GM12878 (cell line): ENCODE results near the gene ADD1. TPM values are rescaled to one million over a fixed set of nuclear protein-coding genes. Genes with fewer than 3 reads are reported as not detected.

Experiments
- ATAC-seq: fragments of 200-7000 bp; cut with Tn5 transposase; 3 replicates; pipeline ENCODE4 v1.9.1; 2020; ENCODE audit warnings: mild to moderate bottlenecking, moderate library complexity
- BruUV-seq: library from RNA; stranded (reverse); fragments of 400-500 nt; replicated peaks from 2 replicates; lab custom pipeline; 2021; lab: Mats Ljungman, UMichigan
- CTCF ChIA-PET: fragments of 300-600 bp; sonication (Branson Sonifier 250); formaldehyde crosslinking; extraction: SDS; loops from one replicate; lab custom pipeline; 2021; ENCODE audit warnings: inconsistent platforms; lab: Yijun Ruan, JAX
- POLR2A ChIA-PET: fragments of 350-600 bp; formaldehyde crosslinking; extraction: SDS; loops from one replicate; lab custom pipeline; 2021; ENCODE audit warnings: inconsistent platforms; lab: Charles Lee
- RAD21 ChIA-PET: fragments of 300-600 bp; sonication (Branson Sonifier 250); formaldehyde crosslinking; loops from one replicate; lab custom pipeline; 2023; ENCODE audit warnings: antibody characterized with exemption; ENCODE audit not compliant: unreplicated experiment; lab: Charles Lee
- SMC1A ChIA-PET: fragments of 300-600 bp; sonication (Branson Sonifier 250); formaldehyde crosslinking; loops from one replicate; lab custom pipeline; 2023; ENCODE audit not compliant: unreplicated experiment, uncharacterized antibody; lab: Charles Lee
- DNase-seq: peaks from one replicate; pipeline ENCODE4 v3.0.0-alpha.2; 2011; ENCODE audit warnings: low read depth, low spot score
- FAIRE-seq: peaks from 3 replicates; lab custom pipeline; 2011; peaks lifted over from hg19 to GRCh38; lab: Jason Lieb, UNC
- H2AFZ ChIP-seq: 2 replicates; pipeline ENCODE4 v1.6.0; 2011; ENCODE audit warnings: low read depth, low read length, control low read depth; ENCODE audit not compliant: control insufficient read depth
- H3K27ac ChIP-seq: 2 replicates; pipeline ENCODE4 v1.5.1; 2011; ENCODE audit warnings: control low read depth; ENCODE audit not compliant: control insufficient read depth, insufficient read depth
- H3K27me3 ChIP-seq, 2 experiments: replicated peaks in 1 of 2; 2 replicates each; pipeline versions ENCODE4 v1.6.0 to v1.6.1; 2011; ENCODE audit warnings: low read length in 1 of 2; ENCODE audit not compliant: control insufficient read depth in 2 of 2, insufficient read depth in 2 of 2
- H3K36me3 ChIP-seq, 2 experiments: 2 replicates each; pipeline ENCODE4 v1.5.1; 2011; ENCODE audit warnings: low read length in 1 of 2; ENCODE audit not compliant: control insufficient read depth in 2 of 2, insufficient read depth in 2 of 2
- H3K4me1 ChIP-seq: 2 replicates; pipeline ENCODE4 v1.6.1; 2011; ENCODE audit warnings: mild to moderate bottlenecking, low read length, moderate library complexity, mixed read lengths; ENCODE audit not compliant: control insufficient read depth, insufficient read depth
- H3K4me2 ChIP-seq: 2 replicates; pipeline ENCODE4 v1.6.0; 2011; ENCODE audit warnings: control low read depth; ENCODE audit not compliant: control insufficient read depth, insufficient read depth
- H3K4me3 ChIP-seq: fragments of 200-600 bp; sonication (generic); 2 replicates; pipeline ENCODE4 v1.5.1; 2016
- H3K79me2 ChIP-seq: 2 replicates; pipeline ENCODE4 v1.6.0; 2011; ENCODE audit warnings: low read length; ENCODE audit not compliant: control insufficient read depth, insufficient read depth
- H3K9ac ChIP-seq: 2 replicates; pipeline ENCODE4 v1.8.0; 2011; ENCODE audit warnings: low read length, control low read depth, mixed read lengths; ENCODE audit not compliant: control insufficient read depth, insufficient read depth
- H3K9me3 ChIP-seq: replicated peaks from 3 replicates; pipeline ENCODE4 v1.5.1; 2011; ENCODE audit warnings: mild to moderate bottlenecking, low read length; ENCODE audit not compliant: control insufficient read depth, insufficient read depth
- H4K20me1 ChIP-seq: 2 replicates; pipeline ENCODE4 v1.6.0; 2011; ENCODE audit not compliant: control insufficient read depth, insufficient read depth
- FOS ChIP-seq: IDR thresholded peaks from 3 replicates; pipeline ENCODE4 v1.6.1; 2011; ENCODE audit warnings: borderline replicate concordance; ENCODE audit not compliant: insufficient read length; ENCODE audit errors: extremely low read depth
- FOXK2 ChIP-seq: fragments of 450-650 bp; IDR thresholded peaks from 2 replicates; pipeline ENCODE4 v1.6.1; 2017; ENCODE audit warnings: mild to moderate bottlenecking, moderate library complexity
- HSF1 ChIP-seq: fragments of 150-350 bp; IDR thresholded peaks from 2 replicates; pipeline ENCODE4 v1.6.1; 2014; ENCODE audit warnings: mild to moderate bottlenecking, low read depth, low read length
- RCOR1 ChIP-seq: conservative IDR thresholded peaks from 2 replicates; pipeline ENCODE4 v1.6.1; 2012; ENCODE audit warnings: low read depth, low read length, improper control_type of control experiment
- REST ChIP-seq: IDR thresholded peaks from 2 replicates; pipeline ENCODE4 v1.6.1; 2012; ENCODE audit warnings: mild to moderate bottlenecking, low read depth, low read length
- RUNX3 ChIP-seq: IDR thresholded peaks from 2 replicates; pipeline ENCODE4 v1.6.1; 2012; ENCODE audit warnings: low read length, inconsistent platforms
- SRF ChIP-seq, 2 experiments: IDR thresholded peaks; 2 replicates each; pipeline ENCODE4 v1.6.1; 2011; ENCODE audit warnings: low read depth in 2 of 2, low read length in 2 of 2, mild to moderate bottlenecking in 1 of 2, moderate library complexity in 1 of 2
- USF1 ChIP-seq: IDR thresholded peaks from 2 replicates; pipeline ENCODE4 v1.6.1; 2011; ENCODE audit warnings: borderline replicate concordance, low read depth, mild to moderate bottlenecking, moderate library complexity, mixed read lengths, low read length; ENCODE audit not compliant: insufficient read depth; ENCODE audit errors: extremely low read length
- ZBTB11 ChIP-seq: fragments of 450-650 bp; formaldehyde crosslinking; IDR thresholded peaks from 2 replicates; pipeline ENCODE4 v1.5.0; 2022; ENCODE audit warnings: mild to moderate bottlenecking, missing genetic modification characterization
- ZZZ3 ChIP-seq: IDR thresholded peaks from 2 replicates; pipeline ENCODE4 v1.6.1; 2011; ENCODE audit warnings: low read depth; ENCODE audit not compliant: control insufficient read depth, insufficient read length
- WGBS: methylation state at CpG from one replicate; pipeline ENCODE4 v1.1.6; 2016; ENCODE audit warnings: low lambda C conversion rate; ENCODE audit not compliant: insufficient replicate concordance, insufficient coverage; ENCODE audit errors: missing lambda C conversion rate; 5-methylcytosine and 5-hydroxymethylcytosine counted together
- in situ Hi-C: fragments of 300-500 bp; cut with MboI; formaldehyde crosslinking; loops from 9 replicates; pipeline ENCODE4 v1.14.3; 2018; ENCODE audit warnings: mixed read lengths
- intact Hi-C: fragments of 100-400 bp; cut with micrococcal nuclease; formaldehyde crosslinking; loops from one replicate; pipeline ENCODE4 v1.14.2; 2022; ENCODE audit not compliant: unreplicated experiment
- polyA plus RNA-seq, 11 experiments: library from polyadenylated mRNA; depleted of rRNA in 4 of 11; unstranded in 6 of 11; stranded (reverse) in 5 of 11; fragments of >200 nt; fragmentation: Nextera tagmentation in 4 of 11; fragmentation: Illumina TruSeq in 1 of 11; extraction: Ambion mirVana in 4 of 11; extraction: Trizol in 1 of 11; gene quantifications; 1 replicate in 1 of 11; 2 replicates in 10 of 11; pipeline versions ENCODE4 v1.2.1 to v1.2.3, GENCODE V29; 2011 to 2016; ENCODE audit warnings: inconsistent platforms in 2 of 11, missing spikeins in 2 of 11, low read depth in 1 of 11
- total RNA-seq, 4 experiments: library from RNA; depleted of rRNA in 3 of 4; stranded (reverse); fragments of >200 nt in 3 of 4; fragmentation: Illumina TruSeq in 1 of 4; extraction: Trizol in 1 of 4; gene quantifications; 2 replicates each; pipeline versions ENCODE4 v1.2.1 to v1.2.3, GENCODE V29; 2013 to 2021

ADD1 gene
- total and polyA plus RNA-seq, 10 of the 15 experiments (the other 5 are each of a cell fraction or from before 2014, with no cell fraction given): 21.6 to 182 (median 105) TPM

GRCh38 chr4:2905544-2905943 lies 61.9 kb downstream of the ADD1 start:
- H3K9ac ChIP-seq: no peak overlapping the region
- no peaks in the 10 kb centered on the region for H3K79me2 ChIP-seq
- no peak overlapping the region for H3K27ac ChIP-seq
- H4K20me1 ChIP-seq: no peaks in the 10 kb centered on the region
- FAIRE-seq (no peak), DNase-seq (no peak), ATAC-seq (no peak)
- SMC1A ChIA-PET: interaction anchor here (0.8 kb wide), 1 partner anchor 120 kb away, joined by 3 read pairs; no protein-coding TSS in a partner anchor
- H3K9me3 ChIP-seq: no peaks in the 10 kb centered on the region
- POLR2A ChIA-PET: no interaction called here
- H3K27me3 ChIP-seq: no peaks in the 10 kb centered on the region
- CTCF ChIA-PET: no interaction called here
- H3K4me2 ChIP-seq: no peak overlapping the region
- no peak overlapping the region for H2AFZ ChIP-seq
- H3K4me3 ChIP-seq: no peak overlapping the region
- H3K36me3 ChIP-seq: peaks cover 30 to 42% of the 10 kb centered on the region in 2 experiments
- no peaks in the 10 kb centered on the region for H3K4me1 ChIP-seq
- RAD21 ChIA-PET: no interaction called here
- BruUV-seq: no TSS peak
- WGBS: 94% methylated on average over 13 of the region's 13 CpGs
- in situ Hi-C loops (no loop called here), intact Hi-C loops (no loop called here)
- TF ChIP-seq FOS: no peak
- TF ChIP-seq SRF (IDR thresholded peaks at IDR 0.05; ENCODE audit: low read depth in 2 of 2, low read length in 2 of 2): no peak
- TF ChIP-seq REST: no peak
- TF ChIP-seq USF1: no peak
- TF ChIP-seq FOXK2: no peak
- TF ChIP-seq RUNX3: no peak
- no peak for TF ChIP-seq RCOR1
- TF ChIP-seq ZBTB11 (CRISPR knock-in tag): no peak
- TF ChIP-seq HSF1: no peak
- TF ChIP-seq ZZZ3: no peak
